ENCODE data around the gene WDR47. TPM values are rescaled to one million over a fixed set of nuclear protein-coding genes. Genes with fewer than 3 reads are reported as not detected.
"Not testable (repeated sequence)": the region's sequence is repeated elsewhere in the genome, so short reads cannot be mapped to it uniquely, and the experiment has no call there.

WDR47 gene
- total RNA-seq, 2 donors from 2014 or later: 7.9 to 11.1 TPM

GRCh38 chr1:108962681-108963051 is 79.2 kb downstream of the WDR47 start:
- Mint-ChIP-seq H3K9me3 (no peaks in the 10 kb centered on the region), H3K4me1 (peaks cover 14% of the 10 kb centered on the region), H3K4me3 (peak overlapping the region; percentile 70), H3K36me3 (ENCODE audit: low read depth) (peaks cover 33% of the 10 kb centered on the region), H3K27ac (peak overlapping the region; percentile 37), H3K27me3 (no peaks in the 10 kb centered on the region)
- peak; percentile 20 for ATAC-seq (replicated peaks)

GRCh38 chr1:108961752-108962486 is 80.0 kb downstream of the WDR47 start:
- no peaks in the 10 kb centered on the region for H3K9me3 Mint-ChIP-seq
- peak overlapping the region; percentile 70 for H3K4me3 Mint-ChIP-seq
- peaks cover 21% of the 10 kb centered on the region for H3K4me1 Mint-ChIP-seq
- ATAC-seq (replicated peaks): no peak
- peaks cover 37% of the 10 kb centered on the region for H3K36me3 Mint-ChIP-seq (ENCODE audit: low read depth)
- H3K27me3 Mint-ChIP-seq: no peaks in the 10 kb centered on the region
- peak overlapping the region; percentile 37 for H3K27ac Mint-ChIP-seq

GRCh38 chr1:108961198-108961597 is 80.7 kb downstream of the WDR47 start:
- Mint-ChIP-seq H3K4me1 (peaks cover 27% of the 10 kb centered on the region), H3K36me3 (ENCODE audit: low read depth) (peaks cover 40% of the 10 kb centered on the region), H3K4me3 (no peak overlapping the region), H3K9me3 (no peaks in the 10 kb centered on the region), H3K27me3 (no peaks in the 10 kb centered on the region), H3K27ac (no peak overlapping the region)
- peak; percentile 9 for ATAC-seq (replicated peaks)

GRCh38 chr1:108960719-108961118 is 81.2 kb downstream of the WDR47 start:
- no peak overlapping the region for H3K27ac Mint-ChIP-seq
- H3K4me1 Mint-ChIP-seq: peaks cover 27% of the 10 kb centered on the region
- ATAC-seq (replicated peaks): no peak
- no peak overlapping the region for H3K4me3 Mint-ChIP-seq
- no peaks in the 10 kb centered on the region for H3K9me3 Mint-ChIP-seq
- H3K36me3 Mint-ChIP-seq (ENCODE audit: low read depth): peaks cover 45% of the 10 kb centered on the region
- no peaks in the 10 kb centered on the region for H3K27me3 Mint-ChIP-seq

GRCh38 chr1:108957888-108958287 is 84.0 kb downstream of the WDR47 start:
- Mint-ChIP-seq H3K4me1 (peaks cover 33% of the 10 kb centered on the region), H3K27ac (no peak overlapping the region), H3K36me3 (ENCODE audit: low read depth) (peaks cover 70% of the 10 kb centered on the region), H3K4me3 (no peak overlapping the region), H3K27me3 (no peaks in the 10 kb centered on the region), H3K9me3 (no peaks in the 10 kb centered on the region)
- no peak for ATAC-seq (replicated peaks)

- H3K4me3 Mint-ChIP-seq: peak overlapping the region; percentile 58
- H3K27ac Mint-ChIP-seq: peak overlapping the region; percentile 64
- H3K36me3 Mint-ChIP-seq (ENCODE audit: low read depth): peaks cover 59% of the 10 kb centered on the region
- H3K27me3 Mint-ChIP-seq: no peaks in the 10 kb centered on the region
- no peaks in the 10 kb centered on the region for H3K9me3 Mint-ChIP-seq
- H3K4me1 Mint-ChIP-seq: peaks cover 28% of the 10 kb centered on the region
- no peak for ATAC-seq (replicated peaks)
These were observed 86.0 kb downstream of the WDR47 start for GRCh38 chr1:108955881-108956280.

GRCh38 chr1:108955111-108955510 is 86.8 kb downstream of the WDR47 start:
- ATAC-seq (replicated peaks): no peak
- Mint-ChIP-seq H3K27ac (no peak overlapping the region), H3K36me3 (ENCODE audit: low read depth) (peaks cover 52% of the 10 kb centered on the region), H3K4me3 (no peak overlapping the region), H3K9me3 (no peaks in the 10 kb centered on the region), H3K27me3 (no peaks in the 10 kb centered on the region), H3K4me1 (peaks cover 22% of the 10 kb centered on the region)

- Mint-ChIP-seq H3K36me3 (ENCODE audit: low read depth) (peaks cover 56% of the 10 kb centered on the region), H3K27me3 (no peaks in the 10 kb centered on the region), H3K9me3 (no peaks in the 10 kb centered on the region), H3K4me1 (peaks cover 30% of the 10 kb centered on the region), H3K27ac (no peak overlapping the region), H3K4me3 (no peak overlapping the region)
- no peak for ATAC-seq (replicated peaks)
These were observed 88.5 kb downstream of the WDR47 start for GRCh38 chr1:108953452-108953851.

GRCh38 chr1:108951242-108951641 is 90.7 kb downstream of the WDR47 start:
- H3K27ac Mint-ChIP-seq: no peak overlapping the region
- no peaks in the 10 kb centered on the region for H3K27me3 Mint-ChIP-seq
- H3K9me3 Mint-ChIP-seq: no peaks in the 10 kb centered on the region
- H3K4me3 Mint-ChIP-seq: no peak overlapping the region
- no peak for ATAC-seq (replicated peaks)
- peaks cover 14% of the 10 kb centered on the region for H3K4me1 Mint-ChIP-seq
- peaks cover 65% of the 10 kb centered on the region for H3K36me3 Mint-ChIP-seq (ENCODE audit: low read depth)

GRCh38 chr1:108949044-108949443 is 92.9 kb downstream of the WDR47 start:
- Mint-ChIP-seq H3K36me3 (ENCODE audit: low read depth) (peaks cover 63% of the 10 kb centered on the region), H3K4me3 (no peak overlapping the region), H3K27me3 (no peaks in the 10 kb centered on the region), H3K9me3 (no peaks in the 10 kb centered on the region), H3K4me1 (peaks cover 12% of the 10 kb centered on the region), H3K27ac (no peak overlapping the region)
- ATAC-seq (replicated peaks): no peak

- Mint-ChIP-seq H3K9me3 (no peaks in the 10 kb centered on the region), H3K27ac (no peak overlapping the region), H3K36me3 (ENCODE audit: low read depth) (peaks cover 64% of the 10 kb centered on the region)
These were observed 93.9 kb downstream of the WDR47 start for GRCh38 chr1:108947871-108948525.

GRCh38 chr1:108936170-108936569 is 105.7 kb downstream of the WDR47 start:
- no peaks in the 10 kb centered on the region for H3K27me3 Mint-ChIP-seq
- no peak for ATAC-seq (replicated peaks)
- H3K4me3 Mint-ChIP-seq: no peak overlapping the region
- no peak overlapping the region for H3K27ac Mint-ChIP-seq
- no peaks in the 10 kb centered on the region for H3K9me3 Mint-ChIP-seq
- H3K36me3 Mint-ChIP-seq (ENCODE audit: low read depth): peaks cover 75% of the 10 kb centered on the region
- H3K4me1 Mint-ChIP-seq: no peaks in the 10 kb centered on the region

More at GRCh38 chr1:108947871-108948525, 93.9 kb downstream of the WDR47 start:
- peaks cover 8% of the 10 kb centered on the region for H3K4me1 Mint-ChIP-seq
- H3K27me3 Mint-ChIP-seq: no peaks in the 10 kb centered on the region
- ATAC-seq (replicated peaks): no peak
- no peak overlapping the region for H3K4me3 Mint-ChIP-seq

GRCh38 chr1:108933944-108934343 is 108.0 kb downstream of the WDR47 start:
- Mint-ChIP-seq H3K4me3 (no peak overlapping the region), H3K4me1 (no peaks in the 10 kb centered on the region), H3K27ac (no peak overlapping the region), H3K9me3 (no peaks in the 10 kb centered on the region), H3K27me3 (no peaks in the 10 kb centered on the region), H3K36me3 (ENCODE audit: low read depth) (peaks cover 56% of the 10 kb centered on the region)
- no peak for ATAC-seq (replicated peaks)

GRCh38 chr1:108927565-108927964 is 114.3 kb downstream of the WDR47 start:
- H3K4me1 Mint-ChIP-seq; H3K36me3 Mint-ChIP-seq (ENCODE audit: low read depth); H3K9me3 Mint-ChIP-seq; H3K4me3 Mint-ChIP-seq; ATAC-seq (replicated peaks); H3K27ac Mint-ChIP-seq; H3K27me3 Mint-ChIP-seq: not testable (repeated sequence)

GRCh38 chr1:108925920-108926319 is 116.0 kb downstream of the WDR47 start:
- ATAC-seq (replicated peaks): peak; percentile 52
- no peak overlapping the region for H3K4me3 Mint-ChIP-seq
- no peaks in the 10 kb centered on the region for H3K4me1 Mint-ChIP-seq
- H3K9me3 Mint-ChIP-seq: no peaks in the 10 kb centered on the region
- H3K27ac Mint-ChIP-seq: no peak overlapping the region
- no peaks in the 10 kb centered on the region for H3K27me3 Mint-ChIP-seq
- H3K36me3 Mint-ChIP-seq (ENCODE audit: low read depth): peaks cover 6% of the 10 kb centered on the region
